ENCODE measurements around the gene MAP4K3.

- TF ChIP-seq POLR2A (IDR thresholded peaks at IDR 0.05; ENCODE audit: low read length) (no peak), GATA1 (IDR thresholded peaks at IDR 0.05; ENCODE audit: low read depth, low read length) (no peak)
Measured at GRCh38 chr2:39448169-39448502, 11.1 kb upstream of the MAP4K3 start.

All from erythroblast (primary cell).